ENCODE measurements around the gene GDF3. TPM values are rescaled to one million over a fixed set of nuclear protein-coding genes. Genes with fewer than 3 reads are reported as not detected.

Gene GDF3
- total and polyA plus RNA-seq, 5 donors from 2014 or later = not detected

DNA sequence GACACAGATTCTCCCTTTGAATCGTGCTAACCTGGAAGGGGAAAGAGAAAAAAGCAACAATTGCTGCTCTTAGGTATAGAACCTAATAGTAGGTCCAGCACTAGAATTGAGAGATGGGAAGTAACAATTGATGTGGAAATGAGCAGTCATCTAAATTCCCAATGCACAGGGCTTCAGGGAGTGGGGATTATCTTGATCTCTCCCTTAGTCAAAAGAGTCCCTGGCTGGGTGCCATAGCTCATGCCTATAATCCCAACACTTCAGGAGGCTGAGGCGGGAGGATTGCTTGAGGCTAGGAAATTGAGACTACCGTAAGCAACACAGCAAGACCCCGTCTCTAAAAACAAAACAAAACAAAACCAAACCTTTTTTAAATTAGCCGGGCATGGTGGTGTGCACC is 33.8 kb downstream of the GDF3 start:
- Mint-ChIP-seq H3K27me3 (no peaks in the 10 kb centered on the region), H3K9me3 (no peaks in the 10 kb centered on the region), H3K36me3 (no peaks in the 10 kb centered on the region), H3K4me1 (no peaks in the 10 kb centered on the region), H3K27ac (no peak overlapping the region), H3K4me3 (no peak overlapping the region)
- Histone ChIP-seq H3K27ac (ENCODE audit: insufficient read depth, low read length, poor library complexity, severe bottlenecking) (no peak overlapping the region), H3K4me3 (ENCODE audit: low read depth, low read length) (no peak overlapping the region), H3K36me3 (ENCODE audit: control insufficient read depth, insufficient read depth, low read length) (no peaks in the 10 kb centered on the region), H3K27me3 (ENCODE audit: control insufficient read depth, insufficient read depth, low read length) (no peaks in the 10 kb centered on the region), H3K9me3 (ENCODE audit: control insufficient read depth in 2 of 2, low read length in 2 of 2) (no peaks in the 10 kb centered on the region), H3K4me1 (ENCODE audit: control insufficient read depth, insufficient read depth, low read length, poor library complexity, severe bottlenecking) (no peaks in the 10 kb centered on the region)
- DNase-seq (no peak), ATAC-seq (ENCODE audit: low read depth in 2 of 2) (no peak)

DNA sequence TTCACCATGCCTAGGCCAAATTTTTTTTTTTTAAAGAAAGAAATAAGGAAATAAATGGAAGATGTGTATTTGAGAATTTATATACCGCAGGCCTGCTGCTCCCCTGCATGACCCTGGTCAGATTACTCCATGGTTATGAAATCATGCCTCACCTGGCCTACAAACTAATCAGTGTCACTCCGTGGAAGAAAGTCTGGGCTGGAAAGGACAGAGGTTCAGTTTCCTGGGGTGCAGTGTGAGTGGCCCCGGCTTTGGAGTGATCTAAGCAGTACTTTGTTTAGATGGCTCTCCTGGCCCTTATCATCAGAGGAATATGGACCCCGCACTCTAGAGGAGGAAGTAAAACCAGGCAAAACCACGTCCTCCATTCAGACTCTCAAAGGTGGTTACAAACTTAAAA is 39.5 kb downstream of the GDF3 start:
- no peaks in the 10 kb centered on the region for H3K4me1 ChIP-seq (ENCODE audit: control insufficient read depth, insufficient read depth, low read length, poor library complexity, severe bottlenecking)
- H3K27ac Mint-ChIP-seq = peak overlapping the region in 1 of 3 donors; percentile 34
- H3K4me3 Mint-ChIP-seq = no peak overlapping the region
- H3K4me3 ChIP-seq (ENCODE audit: low read depth, low read length) = no peak overlapping the region
- no peaks in the 10 kb centered on the region for H3K36me3 Mint-ChIP-seq
- no peak for ATAC-seq (ENCODE audit: low read depth in 2 of 2)
- DNase-seq = no peak
- no peaks in the 10 kb centered on the region for H3K4me1 Mint-ChIP-seq
- H3K9me3 Mint-ChIP-seq = no peaks in the 10 kb centered on the region
- H3K27me3 Mint-ChIP-seq = no peaks in the 10 kb centered on the region
- H3K36me3 ChIP-seq (ENCODE audit: control insufficient read depth, insufficient read depth, low read length) = no peaks in the 10 kb centered on the region
- no peaks in the 10 kb centered on the region for H3K9me3 ChIP-seq (ENCODE audit: control insufficient read depth in 2 of 2, low read length in 2 of 2)
- peaks cover 2% of the 10 kb centered on the region for H3K27me3 ChIP-seq (ENCODE audit: control insufficient read depth, insufficient read depth, low read length)
- H3K27ac ChIP-seq (ENCODE audit: insufficient read depth, low read length, poor library complexity, severe bottlenecking) = no peak overlapping the region

DNA sequence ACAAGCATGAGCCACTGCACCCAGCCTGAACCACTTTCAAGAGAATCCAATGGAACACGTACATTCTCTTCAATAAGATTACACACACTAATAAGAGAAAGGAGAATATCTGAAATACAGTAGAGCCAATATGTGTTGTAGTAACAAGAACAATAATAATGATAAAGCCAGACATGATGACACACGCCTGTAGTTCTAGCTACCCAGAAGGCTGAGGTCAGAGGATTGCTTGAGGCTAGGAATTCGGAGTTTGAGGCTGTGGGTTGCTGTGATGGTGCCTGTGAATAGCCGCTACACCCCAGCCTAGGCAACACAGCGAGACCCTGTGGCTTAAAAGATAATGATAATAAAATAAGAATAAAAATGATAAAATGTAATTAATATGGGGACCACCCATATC is 45.5 kb downstream of the GDF3 start:
- peaks cover 23% of the 10 kb centered on the region for H3K27me3 Mint-ChIP-seq
- no peak overlapping the region for H3K4me3 Mint-ChIP-seq
- H3K9me3 ChIP-seq (ENCODE audit: control insufficient read depth in 2 of 2, low read length in 2 of 2) = no peaks in the 10 kb centered on the region
- H3K27ac Mint-ChIP-seq = no peak overlapping the region
- H3K36me3 Mint-ChIP-seq = no peaks in the 10 kb centered on the region
- no peak for DNase-seq
- no peak overlapping the region for H3K27ac ChIP-seq (ENCODE audit: insufficient read depth, low read length, poor library complexity, severe bottlenecking)
- no peaks in the 10 kb centered on the region for H3K4me1 ChIP-seq (ENCODE audit: control insufficient read depth, insufficient read depth, low read length, poor library complexity, severe bottlenecking)
- no peak for ATAC-seq (ENCODE audit: low read depth in 2 of 2)
- no peaks in the 10 kb centered on the region for H3K36me3 ChIP-seq (ENCODE audit: control insufficient read depth, insufficient read depth, low read length)
- H3K4me1 Mint-ChIP-seq = peaks cover 0 to 6% (median 0%) of the 10 kb centered on the region in 4 donors
- H3K27me3 ChIP-seq (ENCODE audit: control insufficient read depth, insufficient read depth, low read length) = no peaks in the 10 kb centered on the region
- H3K9me3 Mint-ChIP-seq = no peaks in the 10 kb centered on the region
- H3K4me3 ChIP-seq (ENCODE audit: low read depth, low read length) = no peak overlapping the region

DNA sequence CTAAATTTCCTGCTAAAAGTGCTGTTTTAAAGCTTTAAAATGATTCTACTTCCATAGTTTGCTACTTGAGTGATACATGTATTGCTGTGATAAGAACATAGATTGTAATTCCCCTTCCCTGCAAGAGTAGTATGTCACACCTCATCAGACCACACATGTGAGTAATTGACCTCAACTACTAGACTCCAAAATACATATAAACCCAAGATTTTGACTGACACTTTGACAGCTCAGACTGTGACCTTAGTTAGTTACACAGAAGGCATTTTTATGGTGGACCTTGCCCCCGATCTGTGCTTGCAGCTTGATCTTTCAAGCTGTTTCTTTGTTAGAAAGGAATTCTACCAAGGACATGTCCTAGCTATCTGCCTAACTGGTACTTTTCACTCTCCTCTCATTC is 48.5 kb downstream of the GDF3 start:
- H3K36me3 ChIP-seq (ENCODE audit: control insufficient read depth, insufficient read depth, low read length) = no peaks in the 10 kb centered on the region
- H3K4me3 ChIP-seq (ENCODE audit: low read depth, low read length) = no peak overlapping the region
- H3K27ac Mint-ChIP-seq = no peak overlapping the region
- no peak overlapping the region for H3K27ac ChIP-seq (ENCODE audit: insufficient read depth, low read length, poor library complexity, severe bottlenecking)
- H3K4me1 ChIP-seq (ENCODE audit: control insufficient read depth, insufficient read depth, low read length, poor library complexity, severe bottlenecking) = no peaks in the 10 kb centered on the region
- no peak overlapping the region for H3K4me3 Mint-ChIP-seq
- no peaks in the 10 kb centered on the region for H3K36me3 Mint-ChIP-seq
- DNase-seq (no peak), ATAC-seq (ENCODE audit: low read depth in 2 of 2) (no peak)
- H3K4me1 Mint-ChIP-seq = peaks cover 0 to 8% (median 4%) of the 10 kb centered on the region in 4 donors
- H3K27me3 Mint-ChIP-seq = peaks cover 23% of the 10 kb centered on the region
- H3K27me3 ChIP-seq (ENCODE audit: control insufficient read depth, insufficient read depth, low read length) = no peaks in the 10 kb centered on the region
- no peaks in the 10 kb centered on the region for H3K9me3 ChIP-seq (ENCODE audit: control insufficient read depth in 2 of 2, low read length in 2 of 2)
- H3K9me3 Mint-ChIP-seq = no peaks in the 10 kb centered on the region

DNA sequence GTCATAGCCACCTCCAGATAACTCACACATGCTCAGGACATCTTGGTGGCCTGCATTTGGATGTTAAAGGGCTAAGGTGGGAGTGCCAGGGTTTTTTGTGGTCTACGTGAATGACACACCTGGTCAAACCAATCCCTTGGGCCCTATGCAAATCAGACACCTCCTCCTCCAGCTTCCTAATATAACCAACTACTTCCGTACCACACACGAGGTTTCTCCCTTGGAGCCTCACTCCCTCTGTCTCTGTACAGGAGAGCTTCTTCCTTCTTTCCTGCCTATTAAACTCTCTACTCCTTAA is 49.4 kb downstream of the GDF3 start:
- DNase-seq = no peak
- peaks cover under 1% of the 10 kb centered on the region for H3K4me1 ChIP-seq (ENCODE audit: control insufficient read depth, insufficient read depth, low read length, poor library complexity, severe bottlenecking)
- H3K9me3 ChIP-seq (ENCODE audit: control insufficient read depth in 2 of 2, low read length in 2 of 2) = no peaks in the 10 kb centered on the region
- Mint-ChIP-seq H3K9me3 (no peaks in the 10 kb centered on the region), H3K27ac (peak overlapping the region in 1 of 3 donors; percentile 32), H3K36me3 (no peaks in the 10 kb centered on the region), H3K27me3 (peaks cover 23% of the 10 kb centered on the region), H3K4me1 (peaks cover 0 to 15% (median 6%) of the 10 kb centered on the region in 4 donors), H3K4me3 (no peak overlapping the region)
- ATAC-seq (ENCODE audit: low read depth in 2 of 2) = no peak
- no peak overlapping the region for H3K4me3 ChIP-seq (ENCODE audit: low read depth, low read length)
- no peaks in the 10 kb centered on the region for H3K36me3 ChIP-seq (ENCODE audit: control insufficient read depth, insufficient read depth, low read length)
- no peaks in the 10 kb centered on the region for H3K27me3 ChIP-seq (ENCODE audit: control insufficient read depth, insufficient read depth, low read length)
- H3K27ac ChIP-seq (ENCODE audit: insufficient read depth, low read length, poor library complexity, severe bottlenecking) = no peak overlapping the region

DNA sequence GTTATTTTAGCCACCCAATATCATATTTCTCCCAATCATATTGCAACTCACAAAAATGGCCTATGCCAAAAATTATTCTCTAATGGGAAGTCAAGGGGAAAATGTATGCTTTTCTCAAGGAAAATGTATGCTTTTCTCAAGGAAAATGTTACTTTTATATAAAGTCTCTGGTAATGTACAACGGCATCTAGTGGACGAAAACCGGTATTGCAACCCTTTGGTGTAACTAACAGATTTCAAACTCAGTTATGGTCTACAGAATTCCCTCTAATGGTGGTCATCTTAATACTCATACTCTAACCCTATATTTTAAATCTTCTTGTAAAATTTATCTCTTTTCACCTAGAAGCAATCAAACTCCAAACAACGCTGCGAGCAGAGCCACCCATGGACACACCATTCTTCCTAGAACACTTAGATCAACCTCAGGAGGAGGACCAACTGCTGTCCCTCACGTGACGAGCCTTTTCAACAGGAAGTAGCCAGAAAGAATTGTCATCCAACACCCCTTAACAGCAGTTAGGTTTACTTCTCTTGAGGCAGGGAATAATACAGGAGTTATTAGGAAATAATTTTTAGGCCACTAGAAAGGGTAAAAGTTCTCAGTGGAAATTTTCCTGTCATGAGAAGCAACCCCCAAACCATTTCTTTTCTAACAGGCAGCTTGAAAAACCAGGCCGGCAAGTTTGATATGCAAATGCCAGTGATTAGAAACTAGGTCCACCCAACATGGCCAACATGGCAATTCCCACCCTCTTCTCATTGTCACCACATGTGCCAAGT is 50.0 kb downstream of the GDF3 start:
- Mint-ChIP-seq H3K27ac (no peak overlapping the region), H3K4me3 (no peak overlapping the region), H3K4me1 (peaks cover 0 to 21% (median 10%) of the 10 kb centered on the region in 4 donors), H3K9me3 (no peaks in the 10 kb centered on the region), H3K36me3 (no peaks in the 10 kb centered on the region), H3K27me3 (peaks cover 18% of the 10 kb centered on the region)
- Histone ChIP-seq H3K36me3 (ENCODE audit: control insufficient read depth, insufficient read depth, low read length) (no peaks in the 10 kb centered on the region), H3K9me3 (ENCODE audit: control insufficient read depth in 2 of 2, low read length in 2 of 2) (no peaks in the 10 kb centered on the region), H3K27ac (ENCODE audit: insufficient read depth, low read length, poor library complexity, severe bottlenecking) (no peak overlapping the region), H3K4me1 (ENCODE audit: control insufficient read depth, insufficient read depth, low read length, poor library complexity, severe bottlenecking) (peaks cover 6% of the 10 kb centered on the region), H3K4me3 (ENCODE audit: low read depth, low read length) (no peak overlapping the region), H3K27me3 (ENCODE audit: control insufficient read depth, insufficient read depth, low read length) (no peaks in the 10 kb centered on the region)
- ATAC-seq (ENCODE audit: low read depth in 2 of 2) = no peak
- peak in 2 of 3 donors; percentile 28 to 30 for DNase-seq

DNA sequence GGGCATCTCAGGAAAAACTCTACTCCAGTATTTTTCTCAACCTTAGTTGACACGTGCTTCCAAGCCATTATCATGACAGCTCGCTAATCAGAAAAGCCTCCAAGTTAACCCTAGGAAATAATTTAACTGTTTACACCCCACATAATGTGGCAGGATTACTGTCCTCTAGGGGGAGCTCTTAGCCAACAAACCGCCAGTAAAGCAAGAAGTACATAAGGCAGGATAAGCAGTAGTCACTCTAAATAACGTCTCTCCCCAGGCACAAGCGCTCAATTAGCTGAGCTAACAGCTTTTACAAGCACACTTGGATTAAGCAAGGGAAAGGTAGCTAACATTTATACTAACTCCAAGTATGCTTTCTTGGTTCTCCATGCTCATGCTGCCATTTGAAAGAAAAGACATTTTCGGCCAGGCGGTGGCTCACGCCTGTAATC is 52.7 kb downstream of the GDF3 start:
- Mint-ChIP-seq H3K4me3 (no peak overlapping the region), H3K27ac (peak overlapping the region in 2 of 3 donors; percentile 60 to 92), H3K9me3 (no peaks in the 10 kb centered on the region), H3K4me1 (peaks cover 5 to 40% (median 23%) of the 10 kb centered on the region in 4 donors), H3K27me3 (peaks cover 26% of the 10 kb centered on the region), H3K36me3 (no peaks in the 10 kb centered on the region)
- H3K4me1 ChIP-seq (ENCODE audit: control insufficient read depth, insufficient read depth, low read length, poor library complexity, severe bottlenecking) = peaks cover 16% of the 10 kb centered on the region
- peak in 2 of 3 donors; percentile 11 to 59 for DNase-seq
- H3K36me3 ChIP-seq (ENCODE audit: control insufficient read depth, insufficient read depth, low read length) = no peaks in the 10 kb centered on the region
- no peak for ATAC-seq (ENCODE audit: low read depth in 2 of 2)
- no peaks in the 10 kb centered on the region for H3K27me3 ChIP-seq (ENCODE audit: control insufficient read depth, insufficient read depth, low read length)
- H3K4me3 ChIP-seq (ENCODE audit: low read depth, low read length) = no peak overlapping the region
- no peaks in the 10 kb centered on the region for H3K9me3 ChIP-seq (ENCODE audit: control insufficient read depth in 2 of 2, low read length in 2 of 2)
- H3K27ac ChIP-seq (ENCODE audit: insufficient read depth, low read length, poor library complexity, severe bottlenecking) = no peak overlapping the region

DNA sequence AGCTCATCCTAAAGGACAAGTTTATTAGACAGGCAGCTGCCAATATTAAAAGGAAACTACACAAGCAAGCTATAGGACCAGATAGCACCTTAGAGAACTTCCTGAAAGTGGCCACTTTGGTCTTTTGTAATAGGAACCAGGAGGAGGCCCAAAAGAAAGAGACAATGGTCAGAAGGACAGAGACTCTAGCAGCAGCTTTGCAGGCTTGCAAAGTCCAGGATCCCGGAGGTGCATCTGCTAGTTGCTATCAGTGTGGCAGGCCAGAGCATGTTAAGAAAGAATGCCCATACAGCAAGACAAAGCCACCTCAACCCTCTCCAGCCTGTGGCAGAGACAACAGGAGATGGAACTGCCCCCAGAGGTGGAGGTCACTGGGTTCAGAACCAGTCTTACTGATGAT is 53.3 kb downstream of the GDF3 start:
- peaks cover 27% of the 10 kb centered on the region for H3K27me3 Mint-ChIP-seq
- DNase-seq = no peak
- no peaks in the 10 kb centered on the region for H3K9me3 ChIP-seq (ENCODE audit: control insufficient read depth in 2 of 2, low read length in 2 of 2)
- H3K36me3 Mint-ChIP-seq = no peaks in the 10 kb centered on the region
- H3K4me1 ChIP-seq (ENCODE audit: control insufficient read depth, insufficient read depth, low read length, poor library complexity, severe bottlenecking) = peaks cover 16% of the 10 kb centered on the region
- H3K27me3 ChIP-seq (ENCODE audit: control insufficient read depth, insufficient read depth, low read length) = no peaks in the 10 kb centered on the region
- no peak overlapping the region for H3K4me3 Mint-ChIP-seq
- ATAC-seq (ENCODE audit: low read depth in 2 of 2) = no peak
- H3K27ac ChIP-seq (ENCODE audit: insufficient read depth, low read length, poor library complexity, severe bottlenecking) = no peak overlapping the region
- H3K9me3 Mint-ChIP-seq = no peaks in the 10 kb centered on the region
- peak overlapping the region in 1 of 3 donors; percentile 92 for H3K27ac Mint-ChIP-seq
- H3K4me3 ChIP-seq (ENCODE audit: low read depth, low read length) = no peak overlapping the region
- H3K36me3 ChIP-seq (ENCODE audit: control insufficient read depth, insufficient read depth, low read length) = no peaks in the 10 kb centered on the region
- H3K4me1 Mint-ChIP-seq = peaks cover 5 to 40% (median 23%) of the 10 kb centered on the region in 4 donors

Data from CD4-positive, CD25-positive, alpha-beta regulatory T cell (primary cell).